Measurements from ENCODE around the gene SLC8B1. TPM values are rescaled to one million over a fixed set of nuclear protein-coding genes. Genes with fewer than 3 reads are reported as not detected.

SLC8B1 gene
- total and polyA plus RNA-seq, 2 donors (not counting 3 experiments of a cell fraction or from before 2014, with no cell fraction given) = 29.9 to 45.4 TPM

DNA sequence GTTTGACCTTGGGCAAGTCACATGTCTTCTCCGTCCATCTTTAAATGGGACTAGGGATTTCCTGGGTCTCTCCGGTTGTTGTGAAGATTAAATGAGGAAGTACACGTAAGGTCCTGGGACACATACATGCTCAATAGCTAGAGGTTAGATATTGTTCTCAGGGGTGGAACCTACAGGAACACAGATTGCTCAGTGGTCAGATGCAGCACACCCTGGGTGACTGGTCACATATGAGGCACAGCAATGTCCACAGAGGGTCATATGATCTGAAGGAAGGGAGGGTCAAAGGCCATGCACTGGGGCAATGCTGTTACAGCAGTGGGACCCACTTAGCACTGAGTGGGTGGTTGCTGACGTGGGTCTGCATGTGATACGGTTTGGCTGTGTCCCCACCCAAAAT is 11.4 kb upstream of the SLC8B1 start:
- H3K4me3 ChIP-seq (replicated peaks in 1 of 3; ENCODE audit: insufficient read depth in 1 of 3, low read depth in 1 of 3, low read length in 3 of 3) = no peak overlapping the region
- H3K9ac ChIP-seq (replicated peaks; ENCODE audit: extremely low read depth, insufficient read depth, low read length) = no peak overlapping the region
- ChIA-PET POLR2A (no interaction called here), CTCF (interaction anchor here (2.6 kb wide), 1 partner anchor 79 kb away, joined by 7 read pairs; no protein-coding TSS in a partner anchor)
- H3K27ac ChIP-seq (ENCODE audit: insufficient read depth, low read depth, low read length) = no peak overlapping the region
- no TSS peak for BruUV-seq (replicated peaks)
- no peaks in the 10 kb centered on the region for H3K79me2 ChIP-seq (ENCODE audit: control insufficient read depth, insufficient read depth, low read length)
- H2AFZ ChIP-seq (ENCODE audit: low read depth, low read length) = no peak overlapping the region
- no peaks in the 10 kb centered on the region for H3K4me1 ChIP-seq (ENCODE audit: control insufficient read depth, extremely low read depth, insufficient read depth, low read length)
- no peaks in the 10 kb centered on the region for H4K20me1 ChIP-seq (replicated peaks; ENCODE audit: control insufficient read depth, extremely low read depth, insufficient read depth, low read length)
- dilution Hi-C loops (cut with MboI; ENCODE audit: extremely low pct_ligation_motif_present, low sequenced_read_pairs) = no loop called here
- intact Hi-C loops (cut with micrococcal nuclease) = no loop called here
- TF ChIP-seq, protein P1, sequence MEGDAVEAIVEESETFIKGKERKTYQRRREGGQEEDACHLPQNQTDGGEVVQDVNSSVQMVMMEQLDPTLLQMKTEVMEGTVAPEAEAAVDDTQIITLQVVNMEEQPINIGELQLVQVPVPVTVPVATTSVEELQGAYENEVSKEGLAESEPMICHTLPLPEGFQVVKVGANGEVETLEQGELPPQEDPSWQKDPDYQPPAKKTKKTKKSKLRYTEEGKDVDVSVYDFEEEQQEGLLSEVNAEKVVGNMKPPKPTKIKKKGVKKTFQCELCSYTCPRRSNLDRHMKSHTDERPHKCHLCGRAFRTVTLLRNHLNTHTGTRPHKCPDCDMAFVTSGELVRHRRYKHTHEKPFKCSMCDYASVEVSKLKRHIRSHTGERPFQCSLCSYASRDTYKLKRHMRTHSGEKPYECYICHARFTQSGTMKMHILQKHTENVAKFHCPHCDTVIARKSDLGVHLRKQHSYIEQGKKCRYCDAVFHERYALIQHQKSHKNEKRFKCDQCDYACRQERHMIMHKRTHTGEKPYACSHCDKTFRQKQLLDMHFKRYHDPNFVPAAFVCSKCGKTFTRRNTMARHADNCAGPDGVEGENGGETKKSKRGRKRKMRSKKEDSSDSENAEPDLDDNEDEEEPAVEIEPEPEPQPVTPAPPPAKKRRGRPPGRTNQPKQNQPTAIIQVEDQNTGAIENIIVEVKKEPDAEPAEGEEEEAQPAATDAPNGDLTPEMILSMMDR (IDR thresholded peaks at IDR 0.05; ENCODE audit: extremely low read depth in 1 of 2, insufficient read depth in 1 of 2, low read depth in 1 of 2, low read length in 2 of 2) = no peak
- TF ChIP-seq FOS (IDR thresholded peaks at IDR 0.05; ENCODE audit: borderline replicate concordance, insufficient read depth, low read length) (no peak), GATA2 (IDR thresholded peaks at IDR 0.05; ENCODE audit: insufficient read depth, insufficient read length, low read depth, low read length) (no peak), POLR2A (IDR thresholded peaks at IDR 0.05; ENCODE audit: low read depth, low read length) (no peak), JUN (IDR thresholded peaks at IDR 0.05; ENCODE audit: borderline replicate concordance, insufficient read depth, insufficient read length, low read depth) (no peak), MYC (IDR thresholded peaks at IDR 0.05; ENCODE audit: low read depth, low read length) (no peak), POLR2AphosphoS5 (IDR thresholded peaks at IDR 0.05; ENCODE audit: insufficient read depth, low read depth, low read length) (no peak), EZH2 (IDR thresholded peaks at IDR 0.05; ENCODE audit: borderline replicate concordance, low read depth, low read length, severe bottlenecking) (no peak)
- TF ChIP-seq, protein P2, sequence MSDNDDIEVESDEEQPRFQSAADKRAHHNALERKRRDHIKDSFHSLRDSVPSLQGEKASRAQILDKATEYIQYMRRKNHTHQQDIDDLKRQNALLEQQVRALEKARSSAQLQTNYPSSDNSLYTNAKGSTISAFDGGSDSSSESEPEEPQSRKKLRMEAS (IDR thresholded peaks at IDR 0.05; ENCODE audit: insufficient read depth, insufficient read length) = no peak
- H3K36me3 ChIP-seq (ENCODE audit: control insufficient read depth in 2 of 2, extremely low read depth in 1 of 2, insufficient read depth in 2 of 2, low read length in 2 of 2) = no peaks in the 10 kb centered on the region
- FAIRE-seq (no peak), DNase-seq (ENCODE audit: low read depth, low spot score) (no peak)
- H3K4me2 ChIP-seq (ENCODE audit: insufficient read depth, low read length) = no peak overlapping the region
- no peaks in the 10 kb centered on the region for H3K27me3 ChIP-seq (ENCODE audit: control insufficient read depth in 2 of 2, insufficient read depth in 2 of 2, low read length in 2 of 2)
- H3K9me3 ChIP-seq (replicated peaks; ENCODE audit: control insufficient read depth, insufficient read depth, low read length) = no peaks in the 10 kb centered on the region
- H3K9me1 ChIP-seq (replicated peaks; ENCODE audit: control insufficient read depth, extremely low read depth, insufficient read depth, low read length) = no peaks in the 10 kb centered on the region
